Fibroblast of villous mesenchyme (primary cell): ENCODE measurements around the gene SDE2. TPM values are rescaled to one million over a fixed set of nuclear protein-coding genes. Genes with fewer than 3 reads are reported as not detected.
"Not testable (repeated sequence)": the region's sequence is repeated elsewhere in the genome, so short reads cannot be mapped to it uniquely, and the experiment has no call there.

ENCODE experiments used
- DNase-seq: peaks from one replicate; pipeline ENCODE4 v3.0.0-alpha.2; 2010; ENCODE audit warnings: low read depth
- H3K4me3 ChIP-seq: 2 replicates; pipeline ENCODE4 v1.5.1; 2011; ENCODE audit warnings: low read depth, mild to moderate bottlenecking, low read length
- CTCF ChIP-seq: IDR thresholded peaks from 2 replicates; pipeline ENCODE4 v1.5.1; 2012; ENCODE audit warnings: low read depth, mild to moderate bottlenecking, low read length; ENCODE audit not compliant: insufficient read depth
- small RNA-seq: library from RNA; depleted of rRNA; stranded (forward); fragments of <200 nt; gene quantifications from one replicate; pipeline ENCODE3, GENCODE V24; 2012
- total RNA-seq: library from RNA; depleted of rRNA; stranded (reverse); fragments of >200 nt; gene quantifications from 2 replicates; pipeline ENCODE4 v1.2.3, GENCODE V29; 2012

SDE2 gene
- total RNA-seq, 1 donor: 31.5 TPM

GRCh38 chr1:225936523-225936922 lies 62.6 kb downstream of the SDE2 start:
- H3K4me3 ChIP-seq: no peak overlapping the region

GRCh38 chr1:225936086-225936485 lies 63.1 kb downstream of the SDE2 start:
- DNase-seq, H3K4me3 ChIP-seq: not testable (repeated sequence)

More at GRCh38 chr1:225936523-225936922, 62.6 kb downstream of the SDE2 start:
- TF ChIP-seq CTCF: no peak
- no peak for DNase-seq

- H3K4me3 ChIP-seq: no peak overlapping the region
- TF ChIP-seq CTCF: no peak
- no peak for DNase-seq
These were observed 64.4 kb downstream of the SDE2 start for GRCh38 chr1:225934711-225935110.

GRCh38 chr1:225933072-225933471 lies 66.1 kb downstream of the SDE2 start:
- TF ChIP-seq CTCF: no peak
- DNase-seq: no peak
- no peak overlapping the region for H3K4me3 ChIP-seq

Small RNA genes lying within 50 kb of the gene (small RNA-seq; reads per million reads assigned to genes)
- not detected for gene AL117348.1
- not detected for gene NDUFA3P3

Other genes with a start within 250 kb of the SDE2 start
- 166 and 232 TPM in 2 replicates for gene SRP9, start 221.5 kb downstream of the SDE2 start, total RNA-seq
- 17.7 and 31.5 TPM in 2 replicates for gene EPHX1, start 189.2 kb downstream of the SDE2 start, total RNA-seq
- 20.3 and 26.3 TPM in 2 replicates for gene TMEM63A, start 117.0 kb downstream of the SDE2 start, total RNA-seq
- 0.32 TPM in 1 of 2 replicates, not detected in the other for gene LEFTY1, start 110.2 kb downstream of the SDE2 start, total RNA-seq
- gene PYCR2, start 75.1 kb downstream of the SDE2 start, total RNA-seq: 28.0 and 36.7 TPM in 2 replicates
- under 0.01 TPM in 1 of 2 replicates, not detected in the other for gene LEFTY2, start 58.1 kb downstream of the SDE2 start, total RNA-seq
- 107 and 148 TPM in 2 replicates for gene H3-3A, start 63.4 kb upstream of the SDE2 start, total RNA-seq
- 62.2 and 95.4 TPM in 2 replicates for gene ACBD3, start 187.4 kb upstream of the SDE2 start, total RNA-seq
- 0.43 TPM in 1 of 2 replicates, not detected in the other for gene MIXL1, start 224.3 kb upstream of the SDE2 start, total RNA-seq